GM21723 (cell line): Measurements from ENCODE around the gene KCNJ3.

Experiments
- ATAC-seq: cut with Tn5 transposase; IDR thresholded peaks from one replicate; pipeline ENCODE4 v1.9.1; 2021; ENCODE audit warnings: mild to moderate bottlenecking, moderate library complexity; ENCODE audit not compliant: unreplicated experiment

Gene KCNJ3, protein sequence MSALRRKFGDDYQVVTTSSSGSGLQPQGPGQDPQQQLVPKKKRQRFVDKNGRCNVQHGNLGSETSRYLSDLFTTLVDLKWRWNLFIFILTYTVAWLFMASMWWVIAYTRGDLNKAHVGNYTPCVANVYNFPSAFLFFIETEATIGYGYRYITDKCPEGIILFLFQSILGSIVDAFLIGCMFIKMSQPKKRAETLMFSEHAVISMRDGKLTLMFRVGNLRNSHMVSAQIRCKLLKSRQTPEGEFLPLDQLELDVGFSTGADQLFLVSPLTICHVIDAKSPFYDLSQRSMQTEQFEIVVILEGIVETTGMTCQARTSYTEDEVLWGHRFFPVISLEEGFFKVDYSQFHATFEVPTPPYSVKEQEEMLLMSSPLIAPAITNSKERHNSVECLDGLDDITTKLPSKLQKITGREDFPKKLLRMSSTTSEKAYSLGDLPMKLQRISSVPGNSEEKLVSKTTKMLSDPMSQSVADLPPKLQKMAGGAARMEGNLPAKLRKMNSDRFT

DNA sequence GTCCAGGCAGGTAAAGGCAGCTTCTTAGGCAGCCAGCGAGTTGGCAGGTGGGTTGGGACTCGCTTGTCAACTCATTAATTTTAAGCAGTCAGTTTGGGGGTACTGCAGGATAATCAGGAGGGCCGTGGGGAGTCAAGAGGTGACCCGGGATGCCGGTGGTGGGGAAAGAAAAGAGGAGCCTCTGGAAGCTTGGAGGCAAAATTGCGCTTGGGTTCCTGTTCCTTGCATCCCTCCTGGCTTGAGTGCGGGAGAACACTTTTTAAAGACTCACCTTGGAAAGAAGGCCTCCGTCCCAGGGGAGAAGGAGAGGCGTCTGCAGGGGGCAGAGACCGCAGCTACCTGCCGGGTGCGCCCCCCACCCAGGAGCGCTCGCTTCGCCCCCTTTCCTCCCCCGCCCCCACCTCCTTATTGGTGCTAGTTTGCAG lies at the start of gene KCNJ3:
Gene KCNJ3, plus strand, starts transcription at position 400 of the 425 bp plus-strand sequence. CDS start 81 bp downstream, outside the sequence.
- no peak for ATAC-seq

DNA sequence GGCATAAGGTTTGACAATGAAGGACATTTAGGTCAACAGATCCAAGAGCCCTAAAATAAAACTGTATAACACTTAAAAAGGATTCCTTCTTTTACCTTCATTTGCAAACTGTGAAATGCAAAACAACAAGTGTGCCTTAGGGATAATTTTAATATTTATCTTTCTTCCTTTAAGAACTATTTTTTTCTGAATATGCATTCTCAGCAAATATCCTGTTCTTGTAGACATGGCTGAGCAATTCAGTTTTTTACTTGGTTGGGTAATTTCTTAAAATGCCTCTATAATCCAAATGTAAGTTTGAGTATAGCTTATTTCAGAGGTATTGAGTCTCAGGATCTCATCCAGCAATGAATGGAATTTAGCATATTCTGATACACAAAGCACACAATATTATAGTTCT lies 43.0 kb upstream of the KCNJ3 start:
- no peak for ATAC-seq

DNA sequence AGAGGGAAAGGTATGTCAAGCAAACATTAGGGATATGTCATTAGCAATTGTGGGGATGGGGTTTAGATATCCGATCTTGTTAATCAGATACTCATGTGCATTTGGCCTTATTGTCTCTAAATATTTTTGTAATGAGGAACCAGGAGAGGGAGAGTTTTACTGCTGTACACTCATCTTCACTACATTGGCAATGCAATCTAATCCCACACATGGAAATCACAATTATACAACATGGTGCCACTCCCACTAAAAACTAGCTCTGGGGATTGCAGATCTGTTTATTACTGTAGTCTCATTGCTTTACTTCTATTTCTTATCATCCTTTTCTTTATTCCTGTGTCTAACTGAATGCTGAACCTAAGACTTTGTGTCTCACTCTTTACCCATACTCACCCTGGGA lies 39.6 kb upstream of the KCNJ3 start:
- ATAC-seq = no peak

DNA sequence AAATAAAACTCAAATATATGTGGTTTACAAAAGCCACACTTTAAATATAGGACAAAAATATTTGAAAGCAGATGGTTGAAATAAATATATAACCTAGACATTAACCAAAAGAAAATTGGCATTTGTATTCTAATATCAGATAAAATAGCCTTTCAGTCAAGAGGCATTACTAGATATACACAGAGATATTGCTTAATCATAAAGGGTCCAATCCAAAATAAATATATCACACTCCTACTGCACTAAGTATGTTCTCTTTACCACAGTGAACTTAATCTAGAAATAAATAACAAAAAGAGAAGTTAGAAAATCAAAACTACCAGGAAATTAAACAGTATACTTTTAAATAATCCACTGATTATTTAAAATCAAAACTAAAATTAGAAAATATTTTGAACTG lies 34.2 kb upstream of the KCNJ3 start:
- no peak for ATAC-seq

DNA sequence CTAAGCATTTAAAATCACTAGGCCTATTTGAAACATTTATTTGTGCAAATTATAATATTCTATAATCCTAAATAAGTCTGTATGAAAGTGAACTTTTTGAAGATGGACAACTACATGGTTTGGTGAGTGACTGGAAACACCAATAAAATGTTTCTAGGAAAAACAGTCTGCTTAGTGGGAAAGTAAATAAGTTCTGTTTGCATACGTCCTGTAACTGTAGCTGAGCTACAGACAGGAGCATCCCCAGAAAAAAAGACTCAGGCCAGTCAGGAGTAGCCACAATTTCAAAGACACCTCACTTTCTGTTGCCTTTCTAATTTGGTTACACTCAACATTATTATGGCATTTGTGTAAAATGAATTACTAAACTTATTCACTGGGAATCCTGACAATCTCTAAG lies 28.4 kb upstream of the KCNJ3 start:
- no peak for ATAC-seq

DNA sequence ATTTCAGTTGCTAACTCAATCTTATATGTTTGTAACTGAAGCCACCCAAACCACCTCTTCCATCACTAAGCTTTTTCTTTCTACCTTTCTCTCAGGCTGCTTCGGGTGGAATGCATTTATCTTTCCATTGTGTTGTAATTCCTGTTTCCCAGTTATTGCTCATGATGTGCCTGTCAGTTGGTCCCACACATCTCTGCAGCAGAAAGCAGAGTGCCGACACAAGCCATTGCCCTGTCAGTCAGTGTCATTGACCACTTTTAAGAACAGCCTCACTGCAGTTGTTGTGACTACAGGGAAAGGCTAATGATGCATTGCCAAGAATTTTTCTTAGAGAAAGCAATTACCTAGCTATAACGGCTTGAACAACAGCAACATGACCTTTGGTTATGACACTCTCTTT lies 24.8 kb upstream of the KCNJ3 start:
- ATAC-seq = no peak

DNA sequence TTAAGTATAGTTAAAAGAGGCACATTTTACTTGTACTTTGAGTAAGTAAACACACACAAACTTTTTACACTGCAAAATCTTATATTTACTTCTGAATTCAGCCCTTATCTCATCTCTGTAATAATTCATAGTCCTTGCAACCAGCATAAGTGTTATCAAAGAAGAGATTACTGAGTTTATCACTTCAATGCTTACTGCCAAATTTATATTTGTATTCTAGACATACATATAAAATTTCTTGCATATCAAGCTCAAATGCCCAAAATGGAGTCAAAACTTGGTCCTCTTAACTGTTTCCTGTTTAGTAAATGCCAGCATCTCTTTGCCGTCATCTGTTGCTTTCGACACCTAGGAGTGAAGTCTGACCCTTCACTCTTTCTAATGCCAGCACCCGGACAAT lies 21.1 kb upstream of the KCNJ3 start:
- no peak for ATAC-seq

DNA sequence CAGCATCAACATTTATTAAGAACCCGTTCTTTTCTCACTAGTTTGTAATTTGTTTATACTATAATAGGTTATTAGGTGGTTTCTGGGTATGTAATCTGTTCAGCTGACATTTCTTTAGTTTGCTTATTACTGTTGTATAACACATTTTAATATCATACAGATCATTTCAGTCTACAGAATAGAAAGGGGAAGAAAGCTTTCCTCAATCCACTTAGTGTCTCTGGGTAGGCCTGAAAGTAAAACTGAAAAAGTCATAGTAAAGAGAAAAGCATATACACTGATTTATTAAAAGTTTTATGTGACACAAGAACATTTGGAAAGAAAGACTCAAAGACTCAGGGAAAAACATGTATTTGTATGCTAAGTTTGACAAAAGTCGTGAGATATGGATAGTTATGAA lies 16.8 kb upstream of the KCNJ3 start:
- ATAC-seq = no peak

DNA sequence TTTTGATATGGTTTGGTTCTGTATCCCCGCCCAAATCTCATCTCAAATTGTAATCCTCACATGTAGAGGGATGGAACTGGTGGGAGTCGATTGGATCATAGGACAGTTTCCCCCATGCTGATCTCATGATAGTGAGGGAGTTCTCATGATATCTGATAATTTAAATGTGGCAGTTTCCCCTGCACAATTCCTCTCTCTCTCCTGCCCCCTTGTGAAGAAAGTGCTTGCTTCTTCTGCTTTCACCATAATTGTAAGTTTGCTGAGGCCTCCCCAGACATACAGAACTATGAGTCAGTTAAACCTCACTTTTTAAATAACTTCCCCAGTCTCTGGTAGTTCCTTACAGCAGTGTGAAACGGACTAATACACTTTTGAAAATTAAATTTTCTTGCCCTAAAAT lies 12.3 kb upstream of the KCNJ3 start:
- no peak for ATAC-seq

DNA sequence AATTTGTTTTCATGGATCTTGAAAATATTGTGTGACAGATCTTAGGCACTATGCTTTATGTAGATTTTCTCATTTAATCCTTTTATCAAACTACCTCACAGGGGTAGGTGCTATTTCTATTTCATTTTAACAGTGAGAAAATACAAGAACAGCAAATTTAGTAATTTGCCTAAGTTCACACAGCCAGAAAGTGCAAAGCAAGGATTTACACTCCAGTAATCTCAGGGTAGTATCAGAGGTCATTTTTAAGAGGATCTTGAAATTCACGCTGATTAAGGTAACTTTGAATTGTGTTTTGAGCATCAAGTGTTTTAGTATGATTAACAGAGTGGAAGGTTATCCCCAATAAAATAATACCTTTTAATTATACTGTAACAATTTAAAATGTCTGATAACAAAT lies 10.1 kb upstream of the KCNJ3 start:
- ATAC-seq = no peak

DNA sequence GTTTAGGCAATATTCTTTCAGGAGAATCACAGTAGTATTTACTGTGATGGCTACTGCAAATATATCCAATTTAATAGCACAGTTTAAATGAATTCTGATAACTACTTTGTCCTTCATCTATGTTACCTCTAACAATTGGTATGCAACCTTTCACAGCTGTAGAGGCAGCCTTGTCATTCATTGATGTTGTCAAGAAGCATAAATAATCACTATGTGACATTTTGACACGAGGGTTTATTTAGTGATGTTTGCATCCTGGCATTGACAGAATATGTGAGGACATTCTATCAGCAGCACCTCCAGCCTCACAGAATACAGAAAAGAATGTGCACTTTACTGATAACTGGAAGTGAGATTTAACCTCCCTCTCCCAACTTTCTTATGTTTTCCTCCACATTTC lies 9.3 kb upstream of the KCNJ3 start:
- ATAC-seq = no peak

DNA sequence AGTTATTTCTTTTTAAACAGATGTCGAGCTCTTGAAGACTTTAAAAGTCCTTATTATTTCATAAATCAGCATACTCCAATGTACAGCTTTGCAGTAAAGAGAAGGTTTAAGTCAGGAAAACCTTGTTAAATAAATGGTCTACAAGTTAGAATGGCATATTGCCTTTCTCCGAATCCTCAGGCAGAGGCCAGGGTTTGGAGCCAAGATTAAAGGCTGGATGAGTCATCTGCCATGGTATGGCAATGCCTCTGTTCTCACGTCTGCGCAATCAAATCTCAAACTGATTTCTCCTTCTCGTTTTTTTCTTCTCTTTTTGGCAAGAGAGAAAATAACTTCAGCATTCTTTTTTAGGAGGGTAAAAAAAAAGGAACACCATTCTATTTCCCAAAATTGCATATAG lies 5.6 kb upstream of the KCNJ3 start:
- ATAC-seq = no peak

DNA sequence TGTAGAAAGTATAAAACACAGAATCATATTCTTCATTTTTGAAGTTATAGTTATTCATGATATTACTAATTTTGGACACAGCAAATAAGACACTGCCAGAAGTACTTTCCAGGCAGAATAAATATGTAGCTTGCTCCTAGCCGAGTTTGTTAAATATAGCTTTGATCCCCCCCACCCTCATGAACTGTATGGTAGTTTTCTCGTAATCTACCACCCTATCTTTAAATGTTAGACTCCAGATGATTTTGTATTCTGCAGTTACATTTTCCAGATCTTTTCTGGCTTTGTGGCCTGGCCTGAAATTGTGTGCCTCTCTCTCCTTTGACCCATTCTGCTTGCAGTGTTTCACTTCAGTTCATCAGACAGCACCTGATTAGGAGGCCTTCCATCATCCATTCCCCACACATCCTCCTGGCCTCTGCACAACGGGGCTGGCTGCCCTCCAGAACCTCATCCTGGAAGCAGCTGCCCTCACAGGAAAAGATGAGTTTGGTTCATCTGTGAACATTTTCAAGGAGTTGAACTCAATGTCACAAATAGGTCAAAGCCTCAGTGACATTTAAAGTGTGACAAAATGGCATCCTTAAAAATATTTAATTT lies 4.7 kb upstream of the KCNJ3 start:
- no peak for ATAC-seq

DNA sequence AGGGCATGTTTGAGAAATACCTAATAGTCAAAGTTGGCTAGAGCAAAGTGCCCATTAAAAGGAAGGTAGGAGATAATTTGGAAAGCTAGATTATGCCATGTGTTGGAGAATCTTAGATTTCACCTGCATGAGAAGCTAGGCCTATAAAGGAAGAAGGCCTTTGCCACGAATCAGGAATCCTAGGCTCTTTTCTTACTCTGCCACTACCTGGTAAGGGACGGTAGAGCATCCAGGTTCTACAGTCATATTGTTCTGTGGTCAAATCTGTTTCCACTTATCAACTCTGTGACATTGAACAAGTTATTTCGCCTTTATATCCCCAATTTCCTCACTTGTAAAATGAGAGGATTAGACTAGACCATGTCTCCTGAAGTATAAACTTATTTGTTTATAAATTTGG lies 3.6 kb upstream of the KCNJ3 start:
- ATAC-seq = no peak

DNA sequence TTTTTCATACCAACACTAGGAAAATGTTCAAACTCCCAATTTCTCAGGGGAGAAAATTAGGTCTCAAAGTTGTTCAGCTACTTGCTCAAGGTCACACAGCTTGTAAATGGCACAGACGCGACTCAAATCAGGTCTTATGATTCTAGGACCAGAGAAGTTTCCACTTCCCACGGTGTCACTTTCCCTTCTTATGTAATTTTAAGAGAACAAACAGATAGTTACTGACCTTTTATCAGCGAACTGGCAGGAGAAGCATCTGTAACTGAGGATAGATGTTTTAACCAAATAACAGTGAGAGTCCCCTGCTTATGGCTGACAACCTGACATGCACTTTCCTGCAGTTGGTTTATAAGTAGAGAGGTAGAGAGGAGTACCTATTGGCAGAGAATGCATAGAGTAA lies 2.1 kb upstream of the KCNJ3 start:
- no peak for ATAC-seq

DNA sequence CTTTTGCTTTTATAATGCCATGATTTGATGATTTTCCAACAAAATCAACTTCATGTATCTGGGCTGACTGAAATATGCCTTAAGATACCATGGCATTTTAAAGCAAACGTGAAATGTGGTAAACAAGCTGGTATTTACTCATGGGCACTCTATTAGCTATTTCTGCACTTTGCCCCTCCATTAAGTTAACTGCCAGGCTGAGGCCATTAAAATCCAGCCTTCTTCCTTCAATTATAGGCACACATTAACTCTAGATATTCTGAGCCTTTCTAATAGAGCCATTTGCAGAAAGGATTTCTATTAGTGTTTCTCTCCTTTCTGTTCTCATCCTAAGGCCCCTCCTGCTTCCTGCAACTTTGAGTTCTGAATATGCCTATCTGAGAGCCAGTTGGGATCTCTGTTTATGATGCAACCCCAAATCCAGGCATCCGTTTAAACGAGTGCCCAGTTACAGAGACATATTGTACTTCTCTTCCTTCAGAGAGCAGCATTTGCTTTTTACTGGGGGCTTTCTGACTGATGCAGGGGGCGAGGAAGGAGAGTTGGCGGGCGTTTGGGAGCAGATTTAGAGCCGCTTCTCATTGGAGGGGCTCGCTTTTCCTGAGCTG lies 1.6 kb upstream of the KCNJ3 start:
- ATAC-seq = no peak

DNA sequence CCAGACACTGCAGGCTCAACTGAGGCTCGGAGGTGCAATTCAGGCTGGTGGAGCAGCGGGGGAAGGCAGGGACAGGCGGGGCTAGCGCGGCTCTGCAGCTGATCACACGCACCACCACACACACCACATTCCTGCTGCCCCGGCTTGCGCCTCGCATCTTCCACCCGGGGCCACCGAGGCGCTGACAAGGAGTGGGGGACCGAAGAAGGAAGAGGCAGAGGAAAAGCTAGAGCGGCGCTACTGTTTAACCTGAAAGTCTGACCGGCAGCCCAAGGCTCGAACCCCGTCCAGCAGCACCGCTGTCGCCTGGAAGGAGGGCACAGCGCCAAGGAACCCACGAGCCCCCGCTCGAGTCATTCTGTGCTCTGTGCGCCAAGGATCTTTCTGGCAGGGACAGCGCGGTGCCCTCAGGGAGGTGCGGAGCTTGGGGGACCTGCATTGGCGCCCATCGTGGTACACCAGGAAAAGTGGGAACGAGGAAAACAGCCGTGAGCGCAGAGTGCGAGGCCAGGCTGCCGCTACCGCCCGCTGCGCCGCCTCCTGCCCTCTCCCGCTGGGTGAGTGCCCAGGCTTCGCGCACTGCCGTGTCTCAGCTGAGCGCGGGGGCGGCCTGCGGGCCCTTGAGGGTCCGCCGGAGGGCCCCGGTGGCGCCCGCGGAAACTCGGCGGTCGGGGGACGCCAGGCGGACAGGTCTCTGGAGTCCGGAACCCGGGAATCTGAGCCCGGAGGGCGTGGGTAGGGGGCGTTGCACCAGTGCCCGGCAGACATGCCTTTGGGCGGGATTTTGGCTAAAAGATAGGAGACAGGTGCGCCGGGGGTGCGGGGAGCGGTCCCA lies 860 bp upstream of the KCNJ3 start:
- ATAC-seq = no peak

DNA sequence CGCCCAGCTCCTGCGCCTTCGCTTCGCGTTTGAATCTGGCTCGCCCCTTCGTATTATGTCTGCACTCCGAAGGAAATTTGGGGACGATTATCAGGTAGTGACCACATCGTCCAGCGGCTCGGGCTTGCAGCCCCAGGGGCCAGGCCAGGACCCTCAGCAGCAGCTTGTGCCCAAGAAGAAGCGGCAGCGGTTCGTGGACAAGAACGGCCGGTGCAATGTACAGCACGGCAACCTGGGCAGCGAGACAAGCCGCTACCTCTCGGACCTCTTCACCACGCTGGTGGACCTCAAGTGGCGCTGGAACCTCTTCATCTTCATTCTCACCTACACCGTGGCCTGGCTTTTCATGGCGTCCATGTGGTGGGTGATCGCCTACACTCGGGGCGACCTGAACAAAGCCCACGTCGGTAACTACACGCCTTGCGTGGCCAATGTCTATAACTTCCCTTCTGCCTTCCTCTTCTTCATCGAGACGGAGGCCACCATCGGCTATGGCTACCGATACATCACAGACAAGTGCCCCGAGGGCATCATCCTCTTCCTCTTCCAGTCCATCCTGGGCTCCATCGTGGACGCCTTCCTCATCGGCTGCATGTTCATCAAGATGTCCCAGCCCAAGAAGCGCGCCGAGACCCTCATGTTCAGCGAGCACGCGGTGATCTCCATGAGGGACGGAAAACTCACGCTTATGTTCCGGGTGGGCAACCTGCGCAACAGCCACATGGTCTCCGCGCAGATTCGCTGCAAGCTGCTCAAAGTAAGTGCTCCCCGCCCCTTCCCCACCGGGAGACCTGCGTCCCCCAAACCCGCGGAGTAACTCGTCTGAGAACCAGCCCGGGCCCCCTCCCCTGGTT lies 453 bp downstream of the KCNJ3 start:
- ATAC-seq = no peak

DNA sequence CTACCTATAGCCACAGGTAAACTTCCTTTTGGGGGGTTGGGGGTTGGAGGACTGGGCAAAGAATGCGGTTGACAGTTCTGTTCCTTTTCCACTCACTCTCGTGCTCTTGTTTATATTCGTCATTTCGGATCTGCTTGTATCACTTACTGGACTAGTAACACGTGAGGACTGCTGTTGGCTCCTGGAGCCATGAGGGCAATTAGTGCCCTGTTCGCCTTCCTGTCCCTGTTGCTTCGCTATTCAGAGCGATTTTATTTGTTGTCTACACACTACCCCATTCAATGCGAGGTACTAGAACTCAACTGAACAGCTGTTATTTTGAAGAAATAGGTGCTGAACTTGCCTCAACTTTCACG lies 1.1 kb downstream of the KCNJ3 start:
- ATAC-seq = no peak

DNA sequence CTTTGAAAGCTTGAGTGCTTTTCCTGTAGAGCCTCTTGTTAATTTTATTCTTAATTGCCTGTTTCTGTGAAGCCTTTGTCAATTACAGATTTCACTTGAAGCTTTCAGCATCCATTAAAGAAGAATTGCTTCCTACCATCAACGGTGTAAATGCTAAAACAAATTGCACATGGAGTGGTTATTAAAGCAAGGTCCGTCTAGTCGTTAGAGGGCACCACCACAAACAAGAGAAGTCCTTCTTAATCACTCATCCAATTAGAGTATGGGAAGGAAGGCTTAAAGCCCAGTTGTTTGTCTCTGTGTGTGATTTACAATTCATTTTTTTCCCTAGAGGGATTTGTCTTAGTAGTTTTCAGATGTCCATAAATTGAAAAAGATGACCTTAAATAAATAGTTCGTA lies 1.6 kb downstream of the KCNJ3 start:
- no peak for ATAC-seq
